ENCODE data around the gene CARD8.
"Not testable (repeated sequence)": the region's sequence is repeated elsewhere in the genome, so short reads cannot be mapped to it uniquely, and the experiment has no call there.

Gene CARD8

DNA sequence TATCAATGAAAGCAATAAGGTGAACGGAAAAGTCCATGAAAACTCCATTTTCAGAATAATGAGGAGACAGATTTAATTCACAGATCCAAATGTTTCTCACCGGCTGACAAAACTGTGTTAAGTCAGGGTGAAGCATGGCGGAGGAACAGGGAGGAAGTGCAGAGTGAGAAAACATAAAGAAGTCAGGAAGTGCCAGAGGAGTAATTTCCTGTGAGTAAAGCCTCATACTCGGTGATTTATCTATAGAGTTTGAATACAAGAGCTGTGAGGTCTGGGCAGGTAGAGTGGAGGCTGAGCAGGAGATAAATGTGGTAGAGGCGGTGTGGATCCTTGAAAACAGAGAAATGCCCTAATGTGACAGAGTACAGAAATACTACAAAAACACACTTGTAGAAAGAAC, 11.4 kb downstream of the CARD8 start:
- TF ChIP-seq CTCF (IDR thresholded peaks at IDR 0.05; ENCODE audit: borderline replicate concordance, extremely low read depth, low read length, poor library complexity, severe bottlenecking) (no peak), EZH2 (IDR thresholded peaks at IDR 0.05; ENCODE audit: borderline replicate concordance, low read depth, low read length, severe bottlenecking) (no peak)
- Histone ChIP-seq H3K36me3 (ENCODE audit: insufficient read depth, low read length) (peaks cover 54% of the 10 kb centered on the region), H3K27me3 (ENCODE audit: insufficient read depth, low read length, poor library complexity) (no peaks in the 10 kb centered on the region), H3K9me3 (ENCODE audit: insufficient read depth, low read length, severe bottlenecking) (no peaks in the 10 kb centered on the region), H3K27ac (ENCODE audit: low read length) (peak overlapping the region; percentile 27; the same call in 1 of the 2 replicates), H3K79me2 (ENCODE audit: insufficient read depth, low read length) (peaks cover 16% of the 10 kb centered on the region), H3K4me2 (ENCODE audit: insufficient read depth, low read length) (0 out of 2 replicates have a peak overlapping the region, but pooled peaks have one; percentile 4), H3K9ac (ENCODE audit: low read depth, low read length) (no peak overlapping the region), H4K20me1 (ENCODE audit: insufficient read depth, low read length) (no peaks in the 10 kb centered on the region), H2AFZ (ENCODE audit: low read depth, low read length) (no peak overlapping the region), H3K4me3 (ENCODE audit: low read depth in 1 of 2, low read length in 2 of 2) (no peak overlapping the region), H3K4me1 (ENCODE audit: insufficient read depth, low read length) (peaks cover 10% of the 10 kb centered on the region)
- peak; percentile 71 for ATAC-seq (ENCODE audit: insufficient read depth, low read depth)
- DNase-seq: no peak

- not testable (repeated sequence) for ATAC-seq (ENCODE audit: insufficient read depth, low read depth); H3K79me2 ChIP-seq (ENCODE audit: insufficient read depth, low read length); H2AFZ ChIP-seq (ENCODE audit: low read depth, low read length); H3K4me1 ChIP-seq (ENCODE audit: insufficient read depth, low read length); H4K20me1 ChIP-seq (ENCODE audit: insufficient read depth, low read length); H3K4me3 ChIP-seq (ENCODE audit: low read depth in 1 of 2, low read length in 2 of 2); H3K9ac ChIP-seq (ENCODE audit: low read depth, low read length); H3K9me3 ChIP-seq (ENCODE audit: insufficient read depth, low read length, severe bottlenecking); H3K4me2 ChIP-seq (ENCODE audit: insufficient read depth, low read length); H3K27me3 ChIP-seq (ENCODE audit: insufficient read depth, low read length, poor library complexity); DNase-seq; H3K27ac ChIP-seq (ENCODE audit: low read length)
- H3K36me3 ChIP-seq (ENCODE audit: insufficient read depth, low read length): peaks cover 54% of the 10 kb centered on the region
Observed at GRCh38 chr19:48241771-48242170, 13.9 kb downstream of the CARD8 start.

DNA sequence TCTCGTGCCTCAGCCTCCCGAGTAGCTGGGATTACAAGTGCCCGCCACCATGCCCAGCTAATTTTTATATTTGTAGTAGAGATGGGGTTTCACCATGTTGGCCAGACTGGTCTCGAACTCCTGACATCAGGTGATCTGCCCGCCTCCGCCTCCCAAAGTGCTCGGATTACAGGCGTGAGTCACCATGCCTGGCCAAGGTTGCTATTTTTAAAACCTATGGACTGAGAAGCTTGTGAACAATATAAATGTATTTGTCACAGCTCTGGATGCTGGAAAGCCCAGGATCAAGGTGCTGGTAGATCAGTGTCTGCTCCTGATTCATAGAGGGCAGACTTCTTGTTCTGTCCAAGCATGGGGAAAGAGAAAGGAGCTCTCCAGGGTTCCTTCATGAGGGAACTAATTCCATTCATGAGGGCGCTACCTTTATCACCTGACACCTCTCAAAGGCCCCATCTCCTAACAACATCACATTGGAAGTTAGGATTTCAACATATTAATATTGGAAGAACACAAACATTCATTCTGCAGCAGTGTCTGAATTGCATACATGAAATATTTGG, 16.1 kb downstream of the CARD8 start:
- Histone ChIP-seq H3K4me1 (ENCODE audit: insufficient read depth, low read length) (peaks cover 6% of the 10 kb centered on the region), H3K9ac (ENCODE audit: low read depth, low read length) (no peak overlapping the region), H4K20me1 (ENCODE audit: insufficient read depth, low read length) (no peaks in the 10 kb centered on the region), H3K36me3 (ENCODE audit: insufficient read depth, low read length) (peaks cover 53% of the 10 kb centered on the region), H3K79me2 (ENCODE audit: insufficient read depth, low read length) (no peaks in the 10 kb centered on the region), H3K27me3 (ENCODE audit: insufficient read depth, low read length, poor library complexity) (no peaks in the 10 kb centered on the region), H3K4me3 (ENCODE audit: low read depth in 1 of 2, low read length in 2 of 2) (no peak overlapping the region), H3K9me3 (ENCODE audit: insufficient read depth, low read length, severe bottlenecking) (no peaks in the 10 kb centered on the region), H3K4me2 (ENCODE audit: insufficient read depth, low read length) (no peak overlapping the region), H2AFZ (ENCODE audit: low read depth, low read length) (no peak overlapping the region), H3K27ac (ENCODE audit: low read length) (no peak overlapping the region)
- ATAC-seq (ENCODE audit: insufficient read depth, low read depth) (no peak), DNase-seq (no peak)
- TF ChIP-seq EZH2 (IDR thresholded peaks at IDR 0.05; ENCODE audit: borderline replicate concordance, low read depth, low read length, severe bottlenecking): no peak

- Histone ChIP-seq H2AFZ (ENCODE audit: low read depth, low read length) (no peak overlapping the region), H3K27me3 (ENCODE audit: insufficient read depth, low read length, poor library complexity) (no peaks in the 10 kb centered on the region), H3K79me2 (ENCODE audit: insufficient read depth, low read length) (no peaks in the 10 kb centered on the region), H3K36me3 (ENCODE audit: insufficient read depth, low read length) (peaks cover 58% of the 10 kb centered on the region), H3K9ac (ENCODE audit: low read depth, low read length) (no peak overlapping the region), H3K4me2 (ENCODE audit: insufficient read depth, low read length) (no peak overlapping the region), H3K4me1 (ENCODE audit: insufficient read depth, low read length) (peaks cover under 1% of the 10 kb centered on the region), H3K4me3 (ENCODE audit: low read depth in 1 of 2, low read length in 2 of 2) (no peak overlapping the region), H4K20me1 (ENCODE audit: insufficient read depth, low read length) (no peaks in the 10 kb centered on the region), H3K27ac (ENCODE audit: low read length) (no peak overlapping the region), H3K9me3 (ENCODE audit: insufficient read depth, low read length, severe bottlenecking) (no peaks in the 10 kb centered on the region)
- TF ChIP-seq EZH2 (IDR thresholded peaks at IDR 0.05; ENCODE audit: borderline replicate concordance, low read depth, low read length, severe bottlenecking) (no peak), CTCF (IDR thresholded peaks at IDR 0.05; ENCODE audit: borderline replicate concordance, extremely low read depth, low read length, poor library complexity, severe bottlenecking) (no peak)
- ATAC-seq (ENCODE audit: insufficient read depth, low read depth) (no peak), DNase-seq (no peak)
Observed at GRCh38 chr19:48239120-48239519, 16.6 kb downstream of the CARD8 start.

Measured in DND-41 (cell line).